HepG2 (cell line): Measurements from ENCODE around the gene PRKCE. TPM values are rescaled to one million over a fixed set of nuclear protein-coding genes. Genes with fewer than 3 reads are reported as not detected.

Experiments
- CEBPG ChIP-seq: IDR thresholded peaks from 2 replicates; pipeline ENCODE4 v1.6.1; 2016
- MIER3 ChIP-seq: IDR thresholded peaks from 2 replicates; pipeline ENCODE4 v1.6.1; 2016; ENCODE audit warnings: missing compliant biosample characterization, borderline replicate concordance
- NBN ChIP-seq: fragments of 450-650 bp; conservative IDR thresholded peaks from 2 replicates; pipeline ENCODE4 v1.6.1; 2017
- NR2F1 ChIP-seq, 2 experiments: fragments of 450-650 bp in 1 of 2; formaldehyde crosslinking in 1 of 2; IDR thresholded peaks; 2 replicates each; pipeline versions ENCODE4 v1.5.0 to v1.6.1; 2016 to 2020; ENCODE audit warnings: mild to moderate bottlenecking in 1 of 2, missing compliant biosample characterization in 1 of 2, missing genetic modification reagents in 1 of 2, moderate library complexity in 1 of 2
- RXRB ChIP-seq: IDR thresholded peaks from 2 replicates; pipeline ENCODE4 v1.6.1; 2016; ENCODE audit warnings: borderline replicate concordance, missing genetic modification reagents, missing compliant biosample characterization
- TCF7 ChIP-seq: sonication (generic); IDR thresholded peaks from 2 replicates; pipeline ENCODE4 v1.6.1; 2016; ENCODE audit warnings: antibody characterized with exemption, low read depth
- U2AF2 ChIP-seq: fragments of 200-400 bp; formaldehyde crosslinking; IDR thresholded peaks from 2 replicates; pipeline ENCODE4 v1.6.1; 2017; ENCODE audit warnings: low read depth, mild to moderate bottlenecking, low read length
- ZNF24 ChIP-seq: fragments of 450-650 bp; IDR thresholded peaks from 2 replicates; pipeline ENCODE4 v1.6.1; 2017; ENCODE audit warnings: antibody characterized with exemption, mild to moderate bottlenecking
- ZNF615 ChIP-seq: sonication (generic); formaldehyde crosslinking; IDR thresholded peaks from 2 replicates; pipeline ENCODE4 v1.5.0; 2020; ENCODE audit warnings: mild to moderate bottlenecking, missing genetic modification reagents, borderline replicate concordance
- polyA plus RNA-seq, 8 experiments: library from polyadenylated mRNA; depleted of rRNA in 3 of 8; stranded (reverse) in 7 of 8; unstranded in 1 of 8; fragments of >200 nt; fragmentation: Illumina TruSeq in 4 of 8; extraction: Trizol in 4 of 8; gene quantifications; 2 replicates each; pipeline versions ENCODE4 v1.2.1 to v1.2.3, GENCODE V29; 2011 to 2016; ENCODE audit warnings: low read depth in 4 of 8, missing spikeins in 1 of 8, mixed read lengths in 1 of 8; ENCODE audit not compliant: insufficient read depth in 1 of 8
- total RNA-seq, 5 experiments: library from RNA; depleted of rRNA; stranded (reverse); fragments of >200 nt; fragmentation: Illumina TruSeq; extraction: Trizol; gene quantifications; 2 replicates each; pipeline ENCODE4 v1.2.3, GENCODE V29; 2016; ENCODE audit warnings: low read depth in 1 of 5
- TF ChIP-seq, protein P1 (sequence below): sonication (generic); formaldehyde crosslinking; IDR thresholded peaks from 2 replicates; pipeline ENCODE4 v1.5.1; 2020; ENCODE audit warnings: missing genetic modification reagents, mild to moderate bottlenecking, borderline replicate concordance
- TF ChIP-seq, protein P2 (sequence below): sonication (generic); formaldehyde crosslinking; IDR thresholded peaks from 2 replicates; pipeline ENCODE4 v1.4.0; 2020; ENCODE audit warnings: missing genetic modification reagents
- TF ChIP-seq, protein P3 (sequence below): IDR thresholded peaks from 2 replicates; pipeline ENCODE4 v1.6.1; 2018; ENCODE audit warnings: missing genetic modification reagents
- TF ChIP-seq, protein P4 (sequence below): sonication (generic); formaldehyde crosslinking; IDR thresholded peaks from 2 replicates; pipeline ENCODE4 v1.5.0; 2020; ENCODE audit warnings: mild to moderate bottlenecking, missing genetic modification reagents, borderline replicate concordance
- TF ChIP-seq, protein P5 (sequence below), 2 experiments: sonication (generic) in 1 of 2; formaldehyde crosslinking in 1 of 2; IDR thresholded peaks; 2 replicates each; pipeline versions ENCODE4 v1.4.0 to v1.6.1; 2018 to 2020; ENCODE audit warnings: missing genetic modification reagents in 2 of 2, borderline replicate concordance in 1 of 2, low read depth in 1 of 2, mild to moderate bottlenecking in 1 of 2, missing biosample characterization in 1 of 2

Gene PRKCE
- total and polyA plus RNA-seq, 2 of the 13 experiments (the other 11 are each of a cell fraction or from before 2014, with no cell fraction given), result 1.0 to 3.9 TPM

DNA sequence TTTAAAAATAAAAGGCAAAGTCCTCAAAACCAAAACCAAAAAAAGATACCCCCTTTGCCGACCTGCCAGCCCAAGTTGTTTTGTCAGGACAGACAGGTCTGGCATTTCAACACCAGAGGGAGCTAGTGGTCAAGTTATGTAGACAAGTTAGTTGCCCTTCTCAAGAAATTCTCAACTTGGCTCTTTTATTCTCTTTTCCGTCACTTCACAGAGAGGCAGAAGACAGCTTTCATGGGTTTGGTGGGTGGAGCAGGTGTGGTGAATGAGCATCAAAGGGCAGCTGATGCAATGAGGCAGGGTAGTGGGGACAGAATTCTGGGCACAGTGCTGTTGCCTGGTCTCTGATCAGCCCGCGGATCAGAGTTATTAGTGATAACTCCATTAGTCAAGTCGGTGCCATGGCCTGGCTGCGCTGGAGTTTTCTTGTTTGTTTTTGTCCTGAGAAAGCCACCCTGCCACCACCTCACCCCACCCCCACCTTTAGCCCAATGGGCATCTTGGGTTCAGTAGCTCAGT lies 342.1 kb downstream of the PRKCE start (continued):
- TF ChIP-seq TCF7, result no peak
- TF ChIP-seq RXRB (CRISPR knock-in tag), result peak; percentile 54; the same call in 1 of the 2 replicates
- TF ChIP-seq, protein P1, sequence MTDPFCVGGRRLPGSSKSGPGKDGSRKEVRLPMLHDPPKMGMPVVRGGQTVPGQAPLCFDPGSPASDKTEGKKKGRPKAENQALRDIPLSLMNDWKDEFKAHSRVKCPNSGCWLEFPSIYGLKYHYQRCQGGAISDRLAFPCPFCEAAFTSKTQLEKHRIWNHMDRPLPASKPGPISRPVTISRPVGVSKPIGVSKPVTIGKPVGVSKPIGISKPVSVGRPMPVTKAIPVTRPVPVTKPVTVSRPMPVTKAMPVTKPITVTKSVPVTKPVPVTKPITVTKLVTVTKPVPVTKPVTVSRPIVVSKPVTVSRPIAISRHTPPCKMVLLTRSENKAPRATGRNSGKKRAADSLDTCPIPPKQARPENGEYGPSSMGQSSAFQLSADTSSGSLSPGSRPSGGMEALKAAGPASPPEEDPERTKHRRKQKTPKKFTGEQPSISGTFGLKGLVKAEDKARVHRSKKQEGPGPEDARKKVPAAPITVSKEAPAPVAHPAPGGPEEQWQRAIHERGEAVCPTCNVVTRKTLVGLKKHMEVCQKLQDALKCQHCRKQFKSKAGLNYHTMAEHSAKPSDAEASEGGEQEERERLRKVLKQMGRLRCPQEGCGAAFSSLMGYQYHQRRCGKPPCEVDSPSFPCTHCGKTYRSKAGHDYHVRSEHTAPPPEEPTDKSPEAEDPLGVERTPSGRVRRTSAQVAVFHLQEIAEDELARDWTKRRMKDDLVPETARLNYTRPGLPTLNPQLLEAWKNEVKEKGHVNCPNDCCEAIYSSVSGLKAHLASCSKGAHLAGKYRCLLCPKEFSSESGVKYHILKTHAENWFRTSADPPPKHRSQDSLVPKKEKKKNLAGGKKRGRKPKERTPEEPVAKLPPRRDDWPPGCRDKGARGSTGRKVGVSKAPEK (CRISPR knock-in tag), result 0 out of 2 replicates have a peak, but pooled peaks have one; percentile 54
- no peak for TF ChIP-seq ZNF615 (CRISPR knock-in tag)
- TF ChIP-seq, protein P2, sequence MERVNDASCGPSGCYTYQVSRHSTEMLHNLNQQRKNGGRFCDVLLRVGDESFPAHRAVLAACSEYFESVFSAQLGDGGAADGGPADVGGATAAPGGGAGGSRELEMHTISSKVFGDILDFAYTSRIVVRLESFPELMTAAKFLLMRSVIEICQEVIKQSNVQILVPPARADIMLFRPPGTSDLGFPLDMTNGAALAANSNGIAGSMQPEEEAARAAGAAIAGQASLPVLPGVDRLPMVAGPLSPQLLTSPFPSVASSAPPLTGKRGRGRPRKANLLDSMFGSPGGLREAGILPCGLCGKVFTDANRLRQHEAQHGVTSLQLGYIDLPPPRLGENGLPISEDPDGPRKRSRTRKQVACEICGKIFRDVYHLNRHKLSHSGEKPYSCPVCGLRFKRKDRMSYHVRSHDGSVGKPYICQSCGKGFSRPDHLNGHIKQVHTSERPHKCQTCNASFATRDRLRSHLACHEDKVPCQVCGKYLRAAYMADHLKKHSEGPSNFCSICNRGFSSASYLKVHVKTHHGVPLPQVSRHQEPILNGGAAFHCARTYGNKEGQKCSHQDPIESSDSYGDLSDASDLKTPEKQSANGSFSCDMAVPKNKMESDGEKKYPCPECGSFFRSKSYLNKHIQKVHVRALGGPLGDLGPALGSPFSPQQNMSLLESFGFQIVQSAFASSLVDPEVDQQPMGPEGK (CRISPR knock-in tag), result 0 out of 2 replicates have a peak, but pooled peaks have one; percentile 11
- TF ChIP-seq, protein P3, sequence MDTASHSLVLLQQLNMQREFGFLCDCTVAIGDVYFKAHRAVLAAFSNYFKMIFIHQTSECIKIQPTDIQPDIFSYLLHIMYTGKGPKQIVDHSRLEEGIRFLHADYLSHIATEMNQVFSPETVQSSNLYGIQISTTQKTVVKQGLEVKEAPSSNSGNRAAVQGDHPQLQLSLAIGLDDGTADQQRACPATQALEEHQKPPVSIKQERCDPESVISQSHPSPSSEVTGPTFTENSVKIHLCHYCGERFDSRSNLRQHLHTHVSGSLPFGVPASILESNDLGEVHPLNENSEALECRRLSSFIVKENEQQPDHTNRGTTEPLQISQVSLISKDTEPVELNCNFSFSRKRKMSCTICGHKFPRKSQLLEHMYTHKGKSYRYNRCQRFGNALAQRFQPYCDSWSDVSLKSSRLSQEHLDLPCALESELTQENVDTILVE (CRISPR knock-in tag), result 0 out of 2 replicates have a peak, but pooled peaks have one; percentile 46
- TF ChIP-seq, protein P4, sequence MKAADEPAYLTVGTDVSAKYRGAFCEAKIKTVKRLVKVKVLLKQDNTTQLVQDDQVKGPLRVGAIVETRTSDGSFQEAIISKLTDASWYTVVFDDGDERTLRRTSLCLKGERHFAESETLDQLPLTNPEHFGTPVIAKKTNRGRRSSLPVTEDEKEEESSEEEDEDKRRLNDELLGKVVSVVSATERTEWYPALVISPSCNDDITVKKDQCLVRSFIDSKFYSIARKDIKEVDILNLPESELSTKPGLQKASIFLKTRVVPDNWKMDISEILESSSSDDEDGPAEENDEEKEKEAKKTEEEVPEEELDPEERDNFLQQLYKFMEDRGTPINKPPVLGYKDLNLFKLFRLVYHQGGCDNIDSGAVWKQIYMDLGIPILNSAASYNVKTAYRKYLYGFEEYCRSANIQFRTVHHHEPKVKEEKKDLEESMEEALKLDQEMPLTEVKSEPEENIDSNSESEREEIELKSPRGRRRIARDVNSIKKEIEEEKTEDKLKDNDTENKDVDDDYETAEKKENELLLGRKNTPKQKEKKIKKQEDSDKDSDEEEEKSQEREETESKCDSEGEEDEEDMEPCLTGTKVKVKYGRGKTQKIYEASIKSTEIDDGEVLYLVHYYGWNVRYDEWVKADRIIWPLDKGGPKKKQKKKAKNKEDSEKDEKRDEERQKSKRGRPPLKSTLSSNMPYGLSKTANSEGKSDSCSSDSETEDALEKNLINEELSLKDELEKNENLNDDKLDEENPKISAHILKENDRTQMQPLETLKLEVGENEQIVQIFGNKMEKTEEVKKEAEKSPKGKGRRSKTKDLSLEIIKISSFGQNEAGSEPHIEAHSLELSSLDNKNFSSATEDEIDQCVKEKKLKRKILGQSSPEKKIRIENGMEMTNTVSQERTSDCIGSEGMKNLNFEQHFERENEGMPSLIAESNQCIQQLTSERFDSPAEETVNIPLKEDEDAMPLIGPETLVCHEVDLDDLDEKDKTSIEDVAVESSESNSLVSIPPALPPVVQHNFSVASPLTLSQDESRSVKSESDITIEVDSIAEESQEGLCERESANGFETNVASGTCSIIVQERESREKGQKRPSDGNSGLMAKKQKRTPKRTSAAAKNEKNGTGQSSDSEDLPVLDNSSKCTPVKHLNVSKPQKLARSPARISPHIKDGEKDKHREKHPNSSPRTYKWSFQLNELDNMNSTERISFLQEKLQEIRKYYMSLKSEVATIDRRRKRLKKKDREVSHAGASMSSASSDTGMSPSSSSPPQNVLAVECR (CRISPR knock-in tag), result peak; percentile 50; the same call in 1 of the 2 replicates
- TF ChIP-seq U2AF2, result no peak
- TF ChIP-seq ZNF24, result no peak
- TF ChIP-seq MIER3 (CRISPR knock-in tag), result peak; percentile 30; the same call in 1 of the 2 replicates
- no peak for TF ChIP-seq NBN
- TF ChIP-seq, protein P5, sequence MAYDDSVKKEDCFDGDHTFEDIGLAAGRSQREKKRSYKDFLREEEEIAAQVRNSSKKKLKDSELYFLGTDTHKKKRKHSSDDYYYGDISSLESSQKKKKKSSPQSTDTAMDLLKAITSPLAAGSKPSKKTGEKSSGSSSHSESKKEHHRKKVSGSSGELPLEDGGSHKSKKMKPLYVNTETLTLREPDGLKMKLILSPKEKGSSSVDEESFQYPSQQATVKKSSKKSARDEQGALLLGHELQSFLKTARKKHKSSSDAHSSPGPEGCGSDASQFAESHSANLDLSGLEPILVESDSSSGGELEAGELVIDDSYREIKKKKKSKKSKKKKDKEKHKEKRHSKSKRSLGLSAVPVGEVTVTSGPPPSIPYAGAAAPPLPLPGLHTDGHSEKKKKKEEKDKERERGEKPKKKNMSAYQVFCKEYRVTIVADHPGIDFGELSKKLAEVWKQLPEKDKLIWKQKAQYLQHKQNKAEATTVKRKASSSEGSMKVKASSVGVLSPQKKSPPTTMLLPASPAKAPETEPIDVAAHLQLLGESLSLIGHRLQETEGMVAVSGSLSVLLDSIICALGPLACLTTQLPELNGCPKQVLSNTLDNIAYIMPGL (CRISPR knock-in tag; IDR thresholded peaks at IDR 0.05; ENCODE audit: borderline replicate concordance in 1 of 2, low read depth in 1 of 2), result peak; percentile 19 to 42; a peak in 2 of 4 replicates
- no peak for TF ChIP-seq NR2F1 (CRISPR knock-in tag; IDR thresholded peaks at IDR 0.05)
- TF ChIP-seq CEBPG (CRISPR knock-in tag), result peak; percentile 62
